Fibroblast of skin of right quadriceps (primary cell): ENCODE results near the gene ULK3.

Experiments used
- DNase-seq: peaks from one replicate; pipeline ENCODE4 v3.0.0-alpha.2; 2013

The ULK3 gene

GRCh38 chr15:74839526-74840395 lies 3.2 kb downstream of the ULK3 start:
- DNase-seq: no peak

GRCh38 chr15:74838746-74839525 lies 4.0 kb downstream of the ULK3 start:
- DNase-seq: no peak

GRCh38 chr15:74838137-74838516 lies 4.8 kb downstream of the ULK3 start:
- no peak for DNase-seq

- DNase-seq: no peak
Observed at GRCh38 chr15:74837482-74838136, 5.3 kb downstream of the ULK3 start.

GRCh38 chr15:74836846-74837245 lies 6.1 kb downstream of the ULK3 start:
- DNase-seq: no peak

- peak; percentile 39 for DNase-seq
Observed at GRCh38 chr15:74835312-74835823, 7.6 kb downstream of the ULK3 start.

- DNase-seq: no peak
Observed at GRCh38 chr15:74833376-74834107, 9.4 kb downstream of the ULK3 start.

- DNase-seq: no peak
Observed at GRCh38 chr15:74832826-74833225, 10.1 kb downstream of the ULK3 start.

GRCh38 chr15:74831813-74832495 lies 11.0 kb downstream of the ULK3 start:
- DNase-seq: no peak

GRCh38 chr15:74830868-74831267 lies 12.1 kb downstream of the ULK3 start:
- DNase-seq: no peak

GRCh38 chr15:74829991-74830390 lies 13.0 kb downstream of the ULK3 start:
- DNase-seq: no peak

- no peak for DNase-seq
Observed at GRCh38 chr15:74829486-74829885, 13.5 kb downstream of the ULK3 start.

GRCh38 chr15:74828835-74829234 lies 14.1 kb downstream of the ULK3 start:
- DNase-seq: no peak

GRCh38 chr15:74827614-74828013 lies 15.3 kb downstream of the ULK3 start:
- no peak for DNase-seq

- no peak for DNase-seq
Observed at GRCh38 chr15:74826921-74827320, 16.0 kb downstream of the ULK3 start.

GRCh38 chr15:74826364-74826819 lies 16.6 kb downstream of the ULK3 start, which contains the start of gene CPLX3:
TSS of gene CPLX3 (plus strand) at chr15:74826627. CDS start at chr15:74826704, 77 bp downstream.
- no peak for DNase-seq

- DNase-seq: no peak
Observed at GRCh38 chr15:74825866-74826265, 17.1 kb downstream of the ULK3 start.

- no peak for DNase-seq
Observed at GRCh38 chr15:74824976-74825375, 18.0 kb downstream of the ULK3 start.

GRCh38 chr15:74823324-74823723 lies 19.6 kb downstream of the ULK3 start:
- DNase-seq: no peak

GRCh38 chr15:74822233-74822632 lies 20.7 kb downstream of the ULK3 start:
- no peak for DNase-seq

- DNase-seq: no peak
Observed at GRCh38 chr15:74821790-74822158, 21.2 kb downstream of the ULK3 start.
